Endodermal cell (in vitro differentiated cells): ENCODE results near the gene MEIOB. TPM values are rescaled to one million over a fixed set of nuclear protein-coding genes. Genes with fewer than 3 reads are reported as not detected.
A peak's percentile ranks its signal among the peaks of the same experiment; 100 is the strongest.

Experiments
- DNase-seq: peaks from one replicate; pipeline ENCODE4 v3.0.0-alpha.2; 2017
- H3K27ac ChIP-seq: 2 replicates; pipeline ENCODE4 v1.5.1; 2013; ENCODE audit warnings: mild to moderate bottlenecking, low read depth, low read length, moderate library complexity
- H3K27me3 ChIP-seq: 2 replicates; pipeline ENCODE4 v1.6.1; 2013; ENCODE audit warnings: mild to moderate bottlenecking, low read length, moderate library complexity; ENCODE audit not compliant: insufficient read depth, control insufficient read depth, poor library complexity, severe bottlenecking
- H3K36me3 ChIP-seq: 2 replicates; pipeline ENCODE4 v1.7.0; 2013; ENCODE audit warnings: mild to moderate bottlenecking, low read length, moderate library complexity; ENCODE audit not compliant: control insufficient read depth, insufficient read depth
- H3K4me1 ChIP-seq: one replicate; pipeline ENCODE4 v1.7.0; 2013; ENCODE audit warnings: low read length; ENCODE audit not compliant: control insufficient read depth, insufficient read depth
- H3K4me3 ChIP-seq: 2 replicates; pipeline ENCODE4 v1.5.1; 2013; ENCODE audit warnings: mild to moderate bottlenecking, low read length, moderate library complexity
- H3K9ac ChIP-seq: 2 replicates; pipeline ENCODE4 v1.6.1; 2013; ENCODE audit warnings: mild to moderate bottlenecking, low read length, moderate library complexity; ENCODE audit not compliant: poor library complexity, severe bottlenecking; ENCODE audit errors: extremely low read depth
- H3K9me3 ChIP-seq: 2 replicates; pipeline ENCODE4 v1.6.1; 2013; ENCODE audit warnings: mild to moderate bottlenecking, low read length, moderate library complexity; ENCODE audit not compliant: control insufficient read depth
- H3K27ac Mint-ChIP-seq: 2 replicates; pipeline ENCODE4 v1.8.0; 2020; ENCODE audit warnings: mixed read lengths
- H3K27me3 Mint-ChIP-seq: 2 replicates; pipeline ENCODE4 v1.8.0; 2021; ENCODE audit warnings: mild to moderate bottlenecking, mixed read lengths; ENCODE audit not compliant: insufficient read depth
- H3K36me3 Mint-ChIP-seq: 2 replicates; pipeline ENCODE4 v1.8.0; 2020; ENCODE audit warnings: low read depth, mixed read lengths
- H3K4me1 Mint-ChIP-seq: 2 replicates; pipeline ENCODE4 v1.8.0; 2020; ENCODE audit warnings: mixed read lengths
- H3K4me3 Mint-ChIP-seq: 2 replicates; pipeline ENCODE4 v1.8.0; 2020; ENCODE audit warnings: mild to moderate bottlenecking, moderate library complexity, mixed read lengths
- H3K9me3 Mint-ChIP-seq: 2 replicates; pipeline ENCODE4 v1.8.0; 2020; ENCODE audit warnings: mild to moderate bottlenecking, mixed read lengths
- CTCF ChIP-seq: fragments of 200-600 bp; sonication (generic); conservative IDR thresholded peaks from 2 replicates; pipeline ENCODE4 v1.5.0; 2021; ENCODE audit warnings: antibody characterized with exemption, mild to moderate bottlenecking
- WGBS, 2 experiments: methylation state at CpG; one replicate each; pipeline versions ENCODE4 v1.1.5 to v1.1.7; 2013; ENCODE audit warnings: missing lambda C conversion rate in 2 of 2, mixed read lengths in 1 of 2; ENCODE audit not compliant: insufficient coverage in 1 of 2, insufficient read length in 1 of 2; 5-methylcytosine and 5-hydroxymethylcytosine counted together
- total RNA-seq, 2 donors: library from RNA; stranded (reverse); fragmentation: NEBNext Ultra II Directional in 1 of 2; extraction: Animal tissue kit (Norgen Biotek cat#: 25700) in 1 of 2; gene quantifications; 2 replicates in 1 of 2; 3 replicates in 1 of 2; pipeline ENCODE4 v1.2.1, GENCODE V29; 2021

MEIOB gene
- total RNA-seq, 2 donors from 2014 or later: not detected

DNA sequence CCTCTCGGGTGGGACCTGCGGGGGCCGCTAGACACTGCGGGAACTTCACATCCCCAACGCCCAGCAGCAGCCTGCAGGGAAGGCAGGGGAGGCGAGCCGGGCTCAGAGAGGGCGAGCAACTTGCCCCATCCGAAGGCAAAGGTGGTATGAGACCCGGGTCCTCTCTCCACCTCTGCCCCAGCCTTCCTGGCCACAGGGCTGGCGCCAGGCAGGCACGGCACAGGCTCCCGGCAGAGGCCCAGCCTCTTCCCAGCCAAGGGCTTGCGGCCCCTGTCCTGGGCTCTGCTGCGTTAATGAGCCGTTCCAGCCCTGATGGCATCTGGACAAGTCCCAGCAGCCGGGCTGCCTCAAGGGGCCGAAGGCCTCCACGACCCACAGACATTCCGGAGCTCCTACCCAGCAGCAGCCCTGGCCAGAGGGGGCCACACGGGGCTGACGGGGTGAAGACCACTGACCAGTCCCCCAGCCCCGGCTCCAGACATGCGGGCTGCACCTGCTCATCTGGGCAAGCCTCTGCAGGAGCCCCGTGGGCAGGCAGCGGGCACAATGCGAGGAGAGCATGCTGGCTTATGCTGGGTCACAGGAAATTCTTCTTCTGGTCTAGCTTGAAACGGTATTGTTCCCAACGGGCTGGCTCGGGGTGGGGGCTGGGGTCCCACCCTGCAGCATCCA is 47.5 kb upstream of the MEIOB start:
- no peaks in the 10 kb centered on the region for H3K9me3 ChIP-seq
- Mint-ChIP-seq H3K9me3 (no peaks in the 10 kb centered on the region), H3K36me3 (no peaks in the 10 kb centered on the region), H3K27ac (no peak overlapping the region), H3K27me3 (peaks cover 91% of the 10 kb centered on the region), H3K4me1 (peaks cover 2% of the 10 kb centered on the region), H3K4me3 (no peak overlapping the region)
- H3K27ac ChIP-seq: no peak overlapping the region
- DNase-seq: peak; percentile 69
- no peaks in the 10 kb centered on the region for H3K4me1 ChIP-seq
- WGBS, 2 experiments: 48 to 57% methylated on average over 19 to 30 of the region's 30 CpGs
- H3K36me3 ChIP-seq: no peaks in the 10 kb centered on the region
- H3K4me3 ChIP-seq: no peak overlapping the region
- TF ChIP-seq CTCF: no peak
- H3K27me3 ChIP-seq: peaks cover 96% of the 10 kb centered on the region
- no peak overlapping the region for H3K9ac ChIP-seq

GRCh38 chr16:1918351-1919326 is 46.7 kb upstream of the MEIOB start, which contains the start of gene HS3ST6:
Gene HS3ST6 (minus strand): TSS chr16:1918415. CDS start chr16:1918323, 92 bp downstream.
- H3K36me3 Mint-ChIP-seq: no peaks in the 10 kb centered on the region
- no peak within 1 kb of the TSS for H3K9ac ChIP-seq
- DNase-seq: peak; percentile 79
- no peak within 1 kb of the TSS for H3K27ac ChIP-seq
- 9 to 22% methylated on average over 15 to 60 of the region's 71 CpGs for WGBS, 2 experiments
- peaks cover 96% of the 10 kb centered on the region for H3K27me3 ChIP-seq
- H3K9me3 ChIP-seq: no peaks in the 10 kb centered on the region
- no peak within 1 kb of the TSS for H3K27ac Mint-ChIP-seq
- no peaks in the 10 kb centered on the region for H3K4me1 ChIP-seq
- no peaks in the 10 kb centered on the region for H3K36me3 ChIP-seq
- no peak for TF ChIP-seq CTCF
- H3K27me3 Mint-ChIP-seq: peaks cover 86% of the 10 kb centered on the region
- H3K4me3 Mint-ChIP-seq: peak within 1 kb of the TSS; percentile 25
- no peaks in the 10 kb centered on the region for H3K9me3 Mint-ChIP-seq
- peaks cover 2% of the 10 kb centered on the region for H3K4me1 Mint-ChIP-seq
- H3K4me3 ChIP-seq: no peak within 1 kb of the TSS

- Mint-ChIP-seq H3K4me1 (peaks cover 2% of the 10 kb centered on the region), H3K27ac (no peak overlapping the region), H3K27me3 (peaks cover 79% of the 10 kb centered on the region), H3K9me3 (no peaks in the 10 kb centered on the region), H3K36me3 (no peaks in the 10 kb centered on the region), H3K4me3 (peak overlapping the region; percentile 25)
- 3 to 6% methylated on average over 5 to 79 of the region's 81 CpGs for WGBS, 2 experiments
- Histone ChIP-seq H3K36me3 (no peaks in the 10 kb centered on the region), H3K4me1 (no peaks in the 10 kb centered on the region), H3K9me3 (no peaks in the 10 kb centered on the region), H3K4me3 (no peak overlapping the region), H3K27ac (no peak overlapping the region), H3K9ac (no peak overlapping the region), H3K27me3 (peaks cover 89% of the 10 kb centered on the region)
- no peak for DNase-seq
- no peak for TF ChIP-seq CTCF
These were observed 45.8 kb upstream of the MEIOB start for GRCh38 chr16:1917665-1918350.
